G401 (cell line): ENCODE measurements around the gene AP3B1. TPM values are rescaled to one million over a fixed set of nuclear protein-coding genes. Genes with fewer than 3 reads are reported as not detected.
"Not testable (repeated sequence)": the region's sequence is repeated elsewhere in the genome, so short reads cannot be mapped to it uniquely, and the experiment has no call there.

ENCODE experiments used
- DNase-seq: peaks from one replicate; pipeline ENCODE4 v3.0.0-alpha.2; 2015; ENCODE audit warnings: low spot score
- in situ Hi-C: cut with HindIII; loops from 2 replicates; pipeline ENCODE4 v1.10.0; 2016; ENCODE audit warnings: low sequenced_read_pairs, mixed read lengths
- total RNA-seq: library from RNA; depleted of rRNA; stranded (reverse); fragments of >200 nt; shearing (Covaris generic); gene quantifications from 2 replicates; pipeline ENCODE4 v1.2.3, GENCODE V29; 2014

The AP3B1 gene
- total RNA-seq, 1 experiment from 2014 or later = 128 TPM

- in situ Hi-C loops = no loop called here
- DNase-seq = no peak
Measured at GRCh38 chr5:78204241-78204640, 90.3 kb downstream of the AP3B1 start.

GRCh38 chr5:78203815-78204214, 90.7 kb downstream of the AP3B1 start:
- DNase-seq = no peak
- in situ Hi-C loops = no loop called here

GRCh38 chr5:78190402-78190801, 104.1 kb downstream of the AP3B1 start:
- in situ Hi-C loops = no loop called here
- DNase-seq = no peak

DNA sequence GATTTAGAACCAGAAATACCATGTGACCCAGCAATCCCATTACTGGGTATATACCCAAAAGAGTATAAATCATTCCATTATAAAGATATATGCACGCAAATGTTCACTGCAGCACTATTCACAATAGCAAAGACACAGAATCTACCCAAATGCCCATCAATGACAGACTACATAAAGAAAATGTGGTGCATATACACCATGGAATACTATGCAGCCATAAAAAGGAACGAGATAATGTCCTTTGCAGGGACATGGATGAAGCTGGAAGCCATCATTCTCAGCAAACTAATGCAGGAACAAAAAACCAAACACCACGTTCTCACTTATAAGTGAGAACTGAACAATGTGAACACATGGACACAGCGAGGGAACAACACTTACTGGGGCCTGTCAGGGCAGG, 105.8 kb downstream of the AP3B1 start:
- DNase-seq, in situ Hi-C loops: not testable (repeated sequence)

GRCh38 chr5:78187172-78187571, 107.3 kb downstream of the AP3B1 start:
- DNase-seq = no peak
- in situ Hi-C loops = no loop called here

DNA sequence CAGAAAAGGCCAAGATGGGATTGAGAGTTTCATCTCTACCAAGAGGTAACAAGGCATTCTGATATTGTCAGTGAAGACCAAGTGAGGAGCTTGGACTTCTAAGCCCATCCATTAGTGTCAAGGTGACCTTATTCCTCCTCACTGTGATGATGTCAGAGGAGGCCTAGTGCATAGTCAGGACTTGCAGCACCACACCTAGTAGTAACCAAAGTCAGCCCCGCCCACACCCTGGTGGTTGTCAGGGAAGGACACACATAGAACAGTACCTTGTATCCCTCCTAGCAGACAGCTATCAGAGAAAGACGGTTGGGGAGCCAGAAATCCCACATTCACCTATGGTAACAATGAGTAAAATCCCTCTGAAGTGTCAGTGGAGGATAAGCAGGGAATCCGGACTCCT, 111.7 kb downstream of the AP3B1 start:
- no peak for DNase-seq
- in situ Hi-C loops = no loop called here

GRCh38 chr5:78178356-78178755, 116.1 kb downstream of the AP3B1 start:
- no peak for DNase-seq
- in situ Hi-C loops = no loop called here

DNA sequence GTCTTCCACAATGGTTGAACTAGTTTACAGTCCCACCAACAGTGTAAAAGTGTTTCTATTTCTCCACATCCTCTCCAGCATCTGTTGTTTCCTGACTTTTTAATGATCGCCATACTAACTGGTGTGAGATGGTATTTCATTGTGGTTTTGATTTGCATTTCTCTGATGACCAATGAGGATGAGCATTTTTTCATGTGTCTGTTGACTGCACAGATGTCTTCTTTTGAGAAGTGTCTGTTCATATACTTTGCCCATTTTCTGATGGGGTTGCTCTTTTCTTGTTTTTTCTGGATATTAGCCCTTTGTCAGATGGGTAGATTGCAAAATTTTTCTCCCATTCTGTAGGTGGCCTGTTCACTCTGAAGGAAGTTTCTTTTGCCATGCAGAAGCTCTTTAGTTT, 124.2 kb downstream of the AP3B1 start:
- in situ Hi-C loops, DNase-seq: not testable (repeated sequence)

DNA sequence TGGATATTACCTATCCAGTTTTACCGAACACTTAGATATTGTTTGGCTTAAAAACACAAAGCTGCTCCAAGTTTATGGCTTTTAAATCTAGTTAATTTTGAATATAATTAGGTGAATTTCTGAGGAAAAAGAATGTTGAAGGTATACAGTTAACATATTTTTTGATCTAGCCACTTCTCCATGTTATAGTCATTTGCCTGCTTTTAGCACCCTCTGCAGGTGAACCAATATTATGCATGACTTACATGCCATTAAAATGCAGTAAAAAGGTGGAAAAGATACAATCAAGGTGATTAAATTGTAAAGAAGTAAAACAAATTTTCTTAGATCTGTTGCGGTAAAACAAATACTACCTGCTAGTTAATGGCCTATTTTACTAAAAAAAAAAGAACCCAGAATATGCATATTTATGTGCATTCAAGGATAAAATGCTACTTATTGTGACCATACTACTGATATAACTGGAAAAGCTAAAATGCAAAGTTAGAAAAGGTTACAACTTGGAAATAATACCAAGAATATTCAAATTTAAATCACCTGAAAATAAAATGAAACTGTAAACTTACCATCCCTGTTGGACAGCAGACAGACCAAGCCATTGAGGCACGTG, 132.1 kb downstream of the AP3B1 start:
- peak; percentile 34 for DNase-seq
- in situ Hi-C loops = no loop called here

- in situ Hi-C loops = no loop called here
- no peak for DNase-seq
Measured at GRCh38 chr5:78157001-78157400, 137.5 kb downstream of the AP3B1 start.

DNA sequence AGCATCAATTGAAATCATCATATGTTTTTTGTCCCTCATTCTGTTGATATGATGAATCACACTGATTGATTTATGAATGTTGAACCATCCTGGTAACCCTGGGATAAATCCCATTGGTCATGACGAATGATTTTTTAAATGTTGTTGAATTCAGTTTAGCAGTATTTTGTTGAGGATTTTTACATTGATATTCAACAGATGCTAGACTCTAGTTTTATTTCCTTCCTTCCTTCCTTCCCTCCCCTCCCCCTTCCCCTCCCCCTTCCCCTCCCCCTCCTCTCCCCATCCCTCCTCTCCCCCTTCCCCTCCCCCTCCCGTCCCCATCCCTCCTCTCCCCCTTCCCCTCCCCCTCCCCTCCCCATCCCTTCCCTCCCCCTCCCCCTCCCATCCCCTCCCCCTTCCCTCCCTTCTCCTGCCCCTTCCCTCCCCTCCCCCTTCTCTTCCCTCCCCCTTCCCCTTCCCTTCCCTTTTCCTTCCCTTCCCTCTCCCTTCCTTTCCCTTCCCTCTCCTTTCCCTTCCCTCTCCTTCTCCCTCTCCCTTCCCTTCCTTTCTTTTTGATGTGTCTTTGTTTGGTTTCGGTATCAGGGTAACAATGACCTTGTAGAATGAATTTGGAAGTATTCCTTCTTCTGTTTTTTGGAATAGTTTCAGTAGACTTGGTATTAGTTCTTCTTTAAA, 142.8 kb downstream of the AP3B1 start:
- in situ Hi-C loops = no loop called here
- DNase-seq = no peak

- in situ Hi-C loops = no loop called here
- DNase-seq = no peak
Measured at GRCh38 chr5:78137290-78137689, 157.2 kb downstream of the AP3B1 start.

GRCh38 chr5:78133423-78133822, 161.1 kb downstream of the AP3B1 start:
- in situ Hi-C loops = no loop called here

GRCh38 chr5:78132507-78132906, 162.0 kb downstream of the AP3B1 start:
- in situ Hi-C loops = no loop called here
- DNase-seq = no peak

More at GRCh38 chr5:78133423-78133822, 161.1 kb downstream of the AP3B1 start:
- DNase-seq = no peak

GRCh38 chr5:78129597-78129996, 164.9 kb downstream of the AP3B1 start:
- DNase-seq = no peak
- in situ Hi-C loops = no loop called here

- in situ Hi-C loops = no loop called here
- no peak for DNase-seq
Measured at GRCh38 chr5:78127875-78128274, 166.6 kb downstream of the AP3B1 start.

GRCh38 chr5:78126536-78126935, 168.0 kb downstream of the AP3B1 start:
- no peak for DNase-seq
- in situ Hi-C loops = no loop called here

- in situ Hi-C loops = no loop called here
- no peak for DNase-seq
Measured at GRCh38 chr5:78116167-78116566, 178.3 kb downstream of the AP3B1 start.

DNA sequence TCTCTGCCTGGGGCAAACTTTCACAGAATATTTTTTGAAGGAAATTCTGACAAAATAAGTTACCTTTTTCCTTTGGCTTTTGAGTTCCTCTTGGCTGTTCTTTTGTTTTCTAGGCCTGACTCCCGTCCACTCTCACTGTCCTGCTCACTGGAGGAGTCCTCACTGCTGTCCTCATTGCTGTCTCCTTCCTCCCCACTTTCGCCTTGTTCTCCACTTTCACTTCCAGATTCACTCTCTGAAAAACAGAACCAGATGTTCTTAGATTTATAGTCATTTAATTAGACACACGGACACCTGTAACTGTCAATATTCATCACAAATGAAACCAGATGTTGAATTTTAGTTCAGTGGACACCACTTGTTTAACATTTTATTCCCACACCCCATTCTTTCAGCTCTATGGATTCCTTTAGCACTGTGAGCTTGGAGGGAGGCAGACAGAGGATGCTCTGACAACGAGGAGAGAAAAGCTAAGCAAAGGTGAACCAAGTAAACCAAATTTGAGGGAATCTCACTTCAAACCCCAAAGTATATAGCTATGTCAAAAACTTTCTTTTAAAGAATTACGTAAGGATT, 180.7 kb downstream of the AP3B1 start:
- in situ Hi-C loops = no loop called here
- DNase-seq = no peak

GRCh38 chr5:78112931-78113330, 181.6 kb downstream of the AP3B1 start:
- DNase-seq = no peak
- in situ Hi-C loops = no loop called here

- DNase-seq = no peak
- in situ Hi-C loops = no loop called here
Measured at GRCh38 chr5:78109891-78110324, 184.6 kb downstream of the AP3B1 start.
